HEK293 (cell line): ENCODE data around the gene FTO.
A peak's percentile ranks its signal among the peaks of the same experiment; 100 is the strongest.

ENCODE experiments used
- CTCF ChIA-PET: fragments of 350-600 bp; formaldehyde crosslinking; extraction: SDS; loops from one replicate; lab custom pipeline; 2021; ENCODE audit warnings: antibody characterized with exemption; lab: Yijun Ruan, JAX
- POLR2A ChIA-PET: fragments of 300-600 bp; formaldehyde crosslinking; extraction: SDS; loops from one replicate; lab custom pipeline; 2020; ENCODE audit warnings: antibody characterized with exemption, inconsistent platforms; lab: Yijun Ruan, JAX
- H3K27ac ChIP-seq: fragments of 200-500 bp; sonication (Bioruptor generic); 2 replicates; pipeline ENCODE4 v1.5.1; 2014; ENCODE audit warnings: low read depth, low read length, control low read depth, inconsistent platforms; ENCODE audit errors: extremely low read depth
- H3K36me3 ChIP-seq, 2 experiments: fragments of 200-500 bp in 1 of 2; sonication (Bioruptor generic) in 1 of 2; 1 replicate in 1 of 2; 2 replicates in 1 of 2; pipeline ENCODE4 v1.5.1; 2014 to 2017; ENCODE audit warnings: inconsistent platforms in 2 of 2, low read length in 2 of 2; ENCODE audit not compliant: control insufficient read depth in 2 of 2, insufficient read depth in 1 of 2
- H3K4me1 ChIP-seq: fragments of 200-500 bp; sonication (Bioruptor generic); 2 replicates; pipeline ENCODE4 v1.5.1; 2014; ENCODE audit warnings: mild to moderate bottlenecking, low read length, inconsistent platforms; ENCODE audit not compliant: control insufficient read depth, insufficient read depth
- H3K4me3 ChIP-seq: 2 replicates; pipeline ENCODE4 v1.5.1; 2011; ENCODE audit warnings: low read depth, mild to moderate bottlenecking, control low read depth, low read length, moderate library complexity
- H3K9me3 ChIP-seq: fragments of 200-500 bp; sonication (Bioruptor generic); 2 replicates; pipeline ENCODE4 v1.5.1; 2014; ENCODE audit warnings: low read depth, low read length, inconsistent platforms; ENCODE audit not compliant: control insufficient read depth, insufficient read depth
- ATF2 ChIP-seq: fragments of 450-650 bp; formaldehyde crosslinking; IDR thresholded peaks from 2 replicates; pipeline ENCODE4 v1.5.1; 2016; ENCODE audit warnings: missing biosample characterization, missing genetic modification characterization, low read depth
- GFI1B ChIP-seq: fragments of 450-650 bp; formaldehyde crosslinking; IDR thresholded peaks from 2 replicates; pipeline ENCODE4 v1.5.1; 2016; ENCODE audit warnings: missing biosample characterization, missing genetic modification characterization
- GLI2 ChIP-seq: fragments of 450-650 bp; formaldehyde crosslinking; IDR thresholded peaks from 2 replicates; pipeline ENCODE4; 2017; ENCODE audit warnings: missing biosample characterization, missing genetic modification characterization, low read depth, borderline replicate concordance
- PRDM1 ChIP-seq: fragments of 450-650 bp; formaldehyde crosslinking; IDR thresholded peaks from 2 replicates; pipeline ENCODE4; 2016; ENCODE audit warnings: missing biosample characterization, missing genetic modification characterization
- RBAK ChIP-seq: fragments of 450-650 bp; formaldehyde crosslinking; IDR thresholded peaks from 2 replicates; pipeline ENCODE4 v1.5.1; 2016; ENCODE audit warnings: missing biosample characterization, missing genetic modification characterization
- ZBTB44 ChIP-seq: fragments of 450-650 bp; IDR thresholded peaks from 2 replicates; pipeline ENCODE4 v1.5.1; 2018; ENCODE audit warnings: missing biosample characterization, mild to moderate bottlenecking, missing genetic modification characterization
- ZNF121 ChIP-seq: fragments of 450-650 bp; formaldehyde crosslinking; IDR thresholded peaks from 2 replicates; pipeline ENCODE4 v1.5.1; 2016; ENCODE audit warnings: missing biosample characterization, missing genetic modification characterization
- ZNF175 ChIP-seq: fragments of 450-650 bp; formaldehyde crosslinking; IDR thresholded peaks from 2 replicates; pipeline ENCODE4 v1.5.1; 2016; ENCODE audit warnings: missing biosample characterization, missing genetic modification characterization
- ZNF18 ChIP-seq: fragments of 450-650 bp; formaldehyde crosslinking; IDR thresholded peaks from 2 replicates; pipeline ENCODE4 v1.5.1; 2016; ENCODE audit warnings: missing biosample characterization, missing genetic modification characterization
- ZNF214 ChIP-seq: fragments of 450-650 bp; formaldehyde crosslinking; IDR thresholded peaks from 2 replicates; pipeline ENCODE4 v1.5.1; 2017; ENCODE audit warnings: missing biosample characterization, mild to moderate bottlenecking, missing genetic modification characterization, borderline replicate concordance
- ZNF23 ChIP-seq: fragments of 450-650 bp; formaldehyde crosslinking; IDR thresholded peaks from 2 replicates; pipeline ENCODE4 v1.5.1; 2016; ENCODE audit warnings: missing biosample characterization, missing genetic modification characterization, borderline replicate concordance
- ZNF274 ChIP-seq, 2 experiments: fragments of 200-500 bp in 1 of 2; fragments of 450-650 bp in 1 of 2; sonication (Bioruptor generic) in 1 of 2; formaldehyde crosslinking in 1 of 2; IDR thresholded peaks; 2 replicates each; pipeline versions ENCODE4 v1.5.1 to v1.6.1; 2014 to 2016; ENCODE audit warnings: borderline replicate concordance in 1 of 2, inconsistent platforms in 1 of 2, low read length in 1 of 2, missing biosample characterization in 1 of 2, missing genetic modification characterization in 1 of 2
- ZNF280C ChIP-seq: fragments of 450-650 bp; formaldehyde crosslinking; IDR thresholded peaks from 2 replicates; pipeline ENCODE4 v1.5.1; 2016; ENCODE audit warnings: missing biosample characterization, missing genetic modification characterization
- ZNF362 ChIP-seq: fragments of 450-650 bp; formaldehyde crosslinking; IDR thresholded peaks from 2 replicates; pipeline ENCODE4 v1.5.1; 2016; ENCODE audit warnings: missing biosample characterization, missing genetic modification characterization
- ZNF513 ChIP-seq: fragments of 450-650 bp; IDR thresholded peaks from 2 replicates; pipeline ENCODE4 v1.5.1; 2018; ENCODE audit warnings: missing biosample characterization, missing genetic modification characterization
- ZNF521 ChIP-seq: fragments of 450-650 bp; formaldehyde crosslinking; IDR thresholded peaks from 2 replicates; pipeline ENCODE4 v1.5.1; 2017; ENCODE audit warnings: missing biosample characterization, mild to moderate bottlenecking, missing genetic modification characterization
- ZNF629 ChIP-seq: fragments of 450-650 bp; formaldehyde crosslinking; IDR thresholded peaks from 2 replicates; pipeline ENCODE4 v1.5.1; 2017; ENCODE audit warnings: missing biosample characterization, missing genetic modification characterization
- ZNF677 ChIP-seq: fragments of 450-650 bp; IDR thresholded peaks from 2 replicates; pipeline ENCODE4 v1.5.0; 2018; ENCODE audit warnings: missing biosample characterization, mild to moderate bottlenecking, missing genetic modification characterization, moderate library complexity
- ZNF76 ChIP-seq: fragments of 450-650 bp; formaldehyde crosslinking; IDR thresholded peaks from 2 replicates; pipeline ENCODE4; 2016; ENCODE audit warnings: low read depth, missing biosample characterization, missing genetic modification characterization, borderline replicate concordance
- ZNF785 ChIP-seq: fragments of 450-650 bp; formaldehyde crosslinking; IDR thresholded peaks from 2 replicates; pipeline ENCODE4 v1.5.1; 2016; ENCODE audit warnings: missing biosample characterization, missing genetic modification characterization
- ZSCAN30 ChIP-seq: fragments of 450-650 bp; IDR thresholded peaks from 2 replicates; pipeline ENCODE4 v1.5.1; 2018; ENCODE audit warnings: missing biosample characterization, mild to moderate bottlenecking, missing genetic modification characterization, moderate library complexity

The FTO gene

GRCh38 chr16:54026456-54026855 is 322.5 kb downstream of the FTO start:
- ChIA-PET CTCF (no interaction called here), POLR2A (no interaction called here)
- no peaks in the 10 kb centered on the region for H3K36me3 ChIP-seq
- TF ChIP-seq ZNF513, result no peak
- no peak for TF ChIP-seq ZNF521 (tag by site-specific recombination)
- no peak overlapping the region for H3K27ac ChIP-seq
- no peaks in the 10 kb centered on the region for H3K4me1 ChIP-seq
- H3K9me3 ChIP-seq, result no peaks in the 10 kb centered on the region
- no peak overlapping the region for H3K4me3 ChIP-seq

- no peaks in the 10 kb centered on the region for H3K36me3 ChIP-seq
- ChIA-PET CTCF (no interaction called here), POLR2A (no interaction called here)
- no peaks in the 10 kb centered on the region for H3K9me3 ChIP-seq
- TF ChIP-seq ZNF677 (tag by site-specific recombination), result peak; percentile 62
- TF ChIP-seq PRDM1 (tag by site-specific recombination), result no peak
- H3K27ac ChIP-seq, result no peak overlapping the region
- no peaks in the 10 kb centered on the region for H3K4me1 ChIP-seq
- H3K4me3 ChIP-seq, result no peak overlapping the region
Measured at GRCh38 chr16:54027062-54027461, 323.1 kb downstream of the FTO start.

- Histone ChIP-seq H3K4me1 (no peaks in the 10 kb centered on the region), H3K36me3 (no peaks in the 10 kb centered on the region), H3K4me3 (no peak overlapping the region), H3K9me3 (no peaks in the 10 kb centered on the region), H3K27ac (no peak overlapping the region)
- ChIA-PET POLR2A (no interaction called here), CTCF (interaction anchor here (0.8 kb wide), 1 partner anchor 12 kb away, joined by 4 read pairs; no protein-coding TSS in a partner anchor)
- no peak for TF ChIP-seq ZNF280C (tag by site-specific recombination)
- TF ChIP-seq ZNF23 (tag by site-specific recombination), result no peak
- TF ChIP-seq ZNF214, result no peak
- TF ChIP-seq ATF2 (tag by site-specific recombination), result no peak
- no peak for TF ChIP-seq ZSCAN30 (tag by site-specific recombination)
- no peak for TF ChIP-seq ZNF18 (tag by site-specific recombination)
- no peak for TF ChIP-seq ZNF175 (tag by site-specific recombination)
- TF ChIP-seq ZNF76 (tag by site-specific recombination), result no peak
- TF ChIP-seq ZNF629 (tag by site-specific recombination), result no peak
- TF ChIP-seq ZBTB44, result no peak
- no peak for TF ChIP-seq GFI1B (tag by site-specific recombination)
- TF ChIP-seq ZNF785 (tag by site-specific recombination), result no peak
- TF ChIP-seq ZNF274 (IDR thresholded peaks at IDR 0.05; ENCODE audit: low read length), result no peak
- no peak for TF ChIP-seq ZNF274 (tag by site-specific recombination; IDR thresholded peaks at IDR 0.05; ENCODE audit: borderline replicate concordance)
- TF ChIP-seq ZNF121 (tag by site-specific recombination), result no peak
- TF ChIP-seq RBAK (tag by site-specific recombination), result no peak
- TF ChIP-seq ZNF362 (tag by site-specific recombination), result no peak
- no peak for TF ChIP-seq GLI2 (tag by site-specific recombination)
Measured at GRCh38 chr16:54027558-54027957, 323.6 kb downstream of the FTO start.
